Endodermal cell (in vitro differentiated cells): Measurements from ENCODE around the gene CNOT4. TPM values are rescaled to one million over a fixed set of nuclear protein-coding genes. Genes with fewer than 3 reads are reported as not detected.

Source experiments
- DNase-seq: peaks from one replicate; pipeline ENCODE4 v3.0.0-alpha.2; 2017
- H3K27ac ChIP-seq: 2 replicates; pipeline ENCODE4 v1.5.1; 2013; ENCODE audit warnings: mild to moderate bottlenecking, low read depth, low read length, moderate library complexity
- H3K27me3 ChIP-seq: 2 replicates; pipeline ENCODE4 v1.6.1; 2013; ENCODE audit warnings: mild to moderate bottlenecking, low read length, moderate library complexity; ENCODE audit not compliant: insufficient read depth, control insufficient read depth, poor library complexity, severe bottlenecking
- H3K36me3 ChIP-seq: 2 replicates; pipeline ENCODE4 v1.7.0; 2013; ENCODE audit warnings: mild to moderate bottlenecking, low read length, moderate library complexity; ENCODE audit not compliant: control insufficient read depth, insufficient read depth
- H3K4me1 ChIP-seq: one replicate; pipeline ENCODE4 v1.7.0; 2013; ENCODE audit warnings: low read length; ENCODE audit not compliant: control insufficient read depth, insufficient read depth
- H3K4me3 ChIP-seq: 2 replicates; pipeline ENCODE4 v1.5.1; 2013; ENCODE audit warnings: mild to moderate bottlenecking, low read length, moderate library complexity
- H3K9ac ChIP-seq: 2 replicates; pipeline ENCODE4 v1.6.1; 2013; ENCODE audit warnings: mild to moderate bottlenecking, low read length, moderate library complexity; ENCODE audit not compliant: poor library complexity, severe bottlenecking; ENCODE audit errors: extremely low read depth
- H3K9me3 ChIP-seq: 2 replicates; pipeline ENCODE4 v1.6.1; 2013; ENCODE audit warnings: mild to moderate bottlenecking, low read length, moderate library complexity; ENCODE audit not compliant: control insufficient read depth
- H3K27ac Mint-ChIP-seq: 2 replicates; pipeline ENCODE4 v1.8.0; 2020; ENCODE audit warnings: mixed read lengths
- H3K27me3 Mint-ChIP-seq: 2 replicates; pipeline ENCODE4 v1.8.0; 2021; ENCODE audit warnings: mild to moderate bottlenecking, mixed read lengths; ENCODE audit not compliant: insufficient read depth
- H3K36me3 Mint-ChIP-seq: 2 replicates; pipeline ENCODE4 v1.8.0; 2020; ENCODE audit warnings: low read depth, mixed read lengths
- H3K4me1 Mint-ChIP-seq: 2 replicates; pipeline ENCODE4 v1.8.0; 2020; ENCODE audit warnings: mixed read lengths
- H3K4me3 Mint-ChIP-seq: 2 replicates; pipeline ENCODE4 v1.8.0; 2020; ENCODE audit warnings: mild to moderate bottlenecking, moderate library complexity, mixed read lengths
- H3K9me3 Mint-ChIP-seq: 2 replicates; pipeline ENCODE4 v1.8.0; 2020; ENCODE audit warnings: mild to moderate bottlenecking, mixed read lengths
- CTCF ChIP-seq: fragments of 200-600 bp; sonication (generic); conservative IDR thresholded peaks from 2 replicates; pipeline ENCODE4 v1.5.0; 2021; ENCODE audit warnings: antibody characterized with exemption, mild to moderate bottlenecking
- WGBS, 2 experiments: methylation state at CpG; one replicate each; pipeline versions ENCODE4 v1.1.5 to v1.1.7; 2013; ENCODE audit warnings: missing lambda C conversion rate in 2 of 2, mixed read lengths in 1 of 2; ENCODE audit not compliant: insufficient coverage in 1 of 2, insufficient read length in 1 of 2; 5-methylcytosine and 5-hydroxymethylcytosine counted together
- total RNA-seq, 2 donors: library from RNA; stranded (reverse); fragmentation: NEBNext Ultra II Directional in 1 of 2; extraction: Animal tissue kit (Norgen Biotek cat#: 25700) in 1 of 2; gene quantifications; 2 replicates in 1 of 2; 3 replicates in 1 of 2; pipeline ENCODE4 v1.2.1, GENCODE V29; 2021

The CNOT4 gene
- total RNA-seq, 2 donors from 2014 or later = 22.7 to 23.8 TPM

- H3K9me3 Mint-ChIP-seq = no peaks in the 10 kb centered on the region
- Histone ChIP-seq H3K4me1 (no peaks in the 10 kb centered on the region), H3K27ac (no peak overlapping the region), H3K9ac (no peak overlapping the region), H3K36me3 (no peaks in the 10 kb centered on the region), H3K27me3 (no peaks in the 10 kb centered on the region), H3K4me3 (no peak overlapping the region), H3K9me3 (no peaks in the 10 kb centered on the region)
- WGBS, 2 experiments = 91 to 100% methylated on average over 1 to 3 of the region's 3 CpGs
- peaks cover 2% of the 10 kb centered on the region for H3K36me3 Mint-ChIP-seq
- peaks cover 29% of the 10 kb centered on the region for H3K4me1 Mint-ChIP-seq
- no peak for DNase-seq
- TF ChIP-seq CTCF = no peak
- no peak overlapping the region for H3K4me3 Mint-ChIP-seq
- H3K27ac Mint-ChIP-seq = no peak overlapping the region
- peaks cover 2% of the 10 kb centered on the region for H3K27me3 Mint-ChIP-seq
Observed at GRCh38 chr7:135416431-135416830, 93.5 kb downstream of the CNOT4 start.

GRCh38 chr7:135414850-135415439, 95.0 kb downstream of the CNOT4 start:
- Mint-ChIP-seq H3K36me3 (peaks cover under 1% of the 10 kb centered on the region), H3K27ac (no peak overlapping the region), H3K4me1 (peaks cover 24% of the 10 kb centered on the region), H3K4me3 (no peak overlapping the region), H3K27me3 (peaks cover under 1% of the 10 kb centered on the region), H3K9me3 (no peaks in the 10 kb centered on the region)
- 72% methylated on average over 2 of the region's 2 CpGs; no CpG with 5 or more reads in 1 of the 2 experiments for WGBS, 2 experiments
- H3K9ac ChIP-seq = no peak overlapping the region
- H3K4me3 ChIP-seq = no peak overlapping the region
- H3K4me1 ChIP-seq = no peaks in the 10 kb centered on the region
- DNase-seq = peak; percentile 85
- no peaks in the 10 kb centered on the region for H3K9me3 ChIP-seq
- H3K36me3 ChIP-seq = peaks cover 5% of the 10 kb centered on the region
- TF ChIP-seq CTCF = peak; percentile 91
- no peaks in the 10 kb centered on the region for H3K27me3 ChIP-seq
- no peak overlapping the region for H3K27ac ChIP-seq

GRCh38 chr7:135414208-135414607, 95.7 kb downstream of the CNOT4 start:
- Histone ChIP-seq H3K9ac (no peak overlapping the region), H3K27ac (no peak overlapping the region), H3K27me3 (no peaks in the 10 kb centered on the region), H3K4me3 (no peak overlapping the region), H3K9me3 (no peaks in the 10 kb centered on the region), H3K4me1 (no peaks in the 10 kb centered on the region), H3K36me3 (peaks cover 5% of the 10 kb centered on the region)
- no peak for TF ChIP-seq CTCF
- Mint-ChIP-seq H3K4me1 (peaks cover 24% of the 10 kb centered on the region), H3K36me3 (no peaks in the 10 kb centered on the region), H3K27me3 (no peaks in the 10 kb centered on the region), H3K9me3 (no peaks in the 10 kb centered on the region), H3K4me3 (no peak overlapping the region), H3K27ac (no peak overlapping the region)
- no peak for DNase-seq
- WGBS, 2 experiments = 86 to 100% methylated on average over 1 to 3 of the region's 3 CpGs
